Neural progenitor cell (in vitro differentiated cells): ENCODE results near the gene BTBD16. TPM values are rescaled to one million over a fixed set of nuclear protein-coding genes. Genes with fewer than 3 reads are reported as not detected.

Experiments used
- DNase-seq: peaks from one replicate; pipeline ENCODE4 v3.0.0-alpha.2; 2016; ENCODE audit warnings: low spot score
- H2AFZ ChIP-seq: fragments of 200-600 bp; sonication (generic); replicated peaks from 2 replicates; pipeline ENCODE4 v1.6.1; 2016; ENCODE audit warnings: antibody characterized with exemption
- H3F3A ChIP-seq: fragments of 200-600 bp; sonication (generic); 2 replicates; pipeline ENCODE4 v1.6.1; 2016; ENCODE audit warnings: antibody characterized with exemption, low read depth
- H3K27ac ChIP-seq: fragments of 200-600 bp; sonication (generic); 2 replicates; pipeline ENCODE4 v1.5.1; 2016; ENCODE audit warnings: mild to moderate bottlenecking
- H3K27me3 ChIP-seq: fragments of 200-600 bp; sonication (generic); 2 replicates; pipeline ENCODE4 v1.6.1; 2016; ENCODE audit warnings: mild to moderate bottlenecking, moderate library complexity
- H3K36me3 ChIP-seq: fragments of 200-600 bp; sonication (generic); 2 replicates; pipeline ENCODE4 v1.5.1; 2016
- H3K4me1 ChIP-seq: fragments of 200-600 bp; sonication (generic); 2 replicates; pipeline ENCODE4 v1.6.1; 2016; ENCODE audit warnings: mixed run types
- H3K4me2 ChIP-seq: fragments of 200-600 bp; sonication (generic); 2 replicates; pipeline ENCODE4 v1.6.1; 2016
- H3K4me3 ChIP-seq: fragments of 200-600 bp; sonication (generic); 2 replicates; pipeline ENCODE4 v1.5.1; 2016
- H3K79me2 ChIP-seq: fragments of 200-600 bp; sonication (generic); 2 replicates; pipeline ENCODE4 v1.6.1; 2016; ENCODE audit warnings: low read depth
- H3K9ac ChIP-seq: fragments of 200-600 bp; sonication (generic); 2 replicates; pipeline ENCODE4 v1.6.1; 2016
- H3K9me3 ChIP-seq: fragments of 200-600 bp; sonication (generic); 2 replicates; pipeline ENCODE4 v1.5.1; 2016; ENCODE audit warnings: low read depth
- H4K20me1 ChIP-seq: fragments of 200-600 bp; sonication (generic); 2 replicates; pipeline ENCODE4 v1.6.1; 2016; ENCODE audit warnings: low read depth
- H3K27ac Mint-ChIP-seq: 3 replicates; pipeline ENCODE4 v1.8.0; 2021; ENCODE audit warnings: mixed read lengths
- H3K27me3 Mint-ChIP-seq: 2 replicates; pipeline ENCODE4 v1.8.0; 2022; ENCODE audit warnings: low read depth, mild to moderate bottlenecking, inconsistent platforms, moderate library complexity, mixed read lengths; ENCODE audit not compliant: insufficient read depth
- H3K36me3 Mint-ChIP-seq: 3 replicates; pipeline ENCODE4 v1.8.0; 2021; ENCODE audit warnings: mixed read lengths
- H3K4me1 Mint-ChIP-seq: 3 replicates; pipeline ENCODE4 v1.8.0; 2021; ENCODE audit warnings: mixed read lengths
- H3K4me3 Mint-ChIP-seq: 3 replicates; pipeline ENCODE4 v1.8.0; 2021; ENCODE audit warnings: mild to moderate bottlenecking, moderate library complexity, mixed read lengths
- H3K9me3 Mint-ChIP-seq: 3 replicates; pipeline ENCODE4 v1.8.0; 2020; ENCODE audit warnings: mixed read lengths
- EZH2 ChIP-seq: fragments of 200-600 bp; sonication (generic); IDR thresholded peaks from 2 replicates; pipeline ENCODE4 v1.6.1; 2017; ENCODE audit warnings: antibody characterized with exemption, mild to moderate bottlenecking, moderate library complexity
- EZH2phosphoT487 ChIP-seq: fragments of 200-600 bp; sonication (generic); IDR thresholded peaks from 2 replicates; pipeline ENCODE4 v1.6.1; 2017; ENCODE audit warnings: antibody characterized with exemption
- total RNA-seq: library from RNA; depleted of rRNA; stranded (reverse); fragments of >200 nt; gene quantifications from 2 replicates; pipeline ENCODE4 v1.2.3, GENCODE V29; 2015; ENCODE audit warnings: low replicate concordance
- TF ChIP-seq, protein P1 (sequence below): fragments of 200-600 bp; sonication (generic); IDR thresholded peaks from 2 replicates; pipeline ENCODE4 v1.5.1; 2017; ENCODE audit warnings: antibody characterized with exemption, mild to moderate bottlenecking

Gene BTBD16
- total RNA-seq, 1 donor from 2014 or later, result not detected

DNA sequence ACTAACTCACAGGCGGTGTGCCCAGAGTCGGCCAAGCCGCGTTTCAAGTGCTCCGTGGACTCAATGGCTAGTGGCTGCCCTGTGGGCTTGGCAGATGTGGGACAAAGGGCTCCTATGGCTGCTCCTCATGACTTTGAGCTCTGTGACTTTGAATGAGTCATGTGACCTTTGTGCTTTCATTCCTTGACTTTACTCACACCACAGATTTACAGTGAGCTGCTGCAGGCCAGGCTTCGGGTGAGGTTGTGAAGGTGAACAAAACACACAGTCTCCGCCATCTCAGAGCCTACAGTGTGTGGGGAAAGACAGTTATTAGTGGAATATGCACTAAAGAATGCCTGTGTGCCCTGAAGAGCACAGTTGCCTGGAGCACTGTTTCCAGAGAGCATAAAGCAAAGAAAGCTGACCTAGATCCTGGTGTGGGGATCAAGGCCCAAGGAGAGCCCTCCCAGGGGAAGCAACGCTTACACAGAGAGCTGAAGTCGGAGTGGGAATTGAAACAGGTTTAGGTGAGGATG is 73.7 kb downstream of the BTBD16 start:
- H3K27ac ChIP-seq, result no peak overlapping the region
- H3K4me2 ChIP-seq, result no peak overlapping the region
- no peak overlapping the region for H3K4me3 ChIP-seq
- H3K36me3 Mint-ChIP-seq, result peaks cover 3% of the 10 kb centered on the region
- no peaks in the 10 kb centered on the region for H3K79me2 ChIP-seq
- peaks cover 28% of the 10 kb centered on the region for H3K9me3 Mint-ChIP-seq
- peaks cover 27% of the 10 kb centered on the region for H3F3A ChIP-seq
- peaks cover 7% of the 10 kb centered on the region for H3K9me3 ChIP-seq
- no peaks in the 10 kb centered on the region for H3K36me3 ChIP-seq
- H3K4me3 Mint-ChIP-seq, result no peak overlapping the region
- TF ChIP-seq, protein P1, sequence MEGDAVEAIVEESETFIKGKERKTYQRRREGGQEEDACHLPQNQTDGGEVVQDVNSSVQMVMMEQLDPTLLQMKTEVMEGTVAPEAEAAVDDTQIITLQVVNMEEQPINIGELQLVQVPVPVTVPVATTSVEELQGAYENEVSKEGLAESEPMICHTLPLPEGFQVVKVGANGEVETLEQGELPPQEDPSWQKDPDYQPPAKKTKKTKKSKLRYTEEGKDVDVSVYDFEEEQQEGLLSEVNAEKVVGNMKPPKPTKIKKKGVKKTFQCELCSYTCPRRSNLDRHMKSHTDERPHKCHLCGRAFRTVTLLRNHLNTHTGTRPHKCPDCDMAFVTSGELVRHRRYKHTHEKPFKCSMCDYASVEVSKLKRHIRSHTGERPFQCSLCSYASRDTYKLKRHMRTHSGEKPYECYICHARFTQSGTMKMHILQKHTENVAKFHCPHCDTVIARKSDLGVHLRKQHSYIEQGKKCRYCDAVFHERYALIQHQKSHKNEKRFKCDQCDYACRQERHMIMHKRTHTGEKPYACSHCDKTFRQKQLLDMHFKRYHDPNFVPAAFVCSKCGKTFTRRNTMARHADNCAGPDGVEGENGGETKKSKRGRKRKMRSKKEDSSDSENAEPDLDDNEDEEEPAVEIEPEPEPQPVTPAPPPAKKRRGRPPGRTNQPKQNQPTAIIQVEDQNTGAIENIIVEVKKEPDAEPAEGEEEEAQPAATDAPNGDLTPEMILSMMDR, result no peak
- TF ChIP-seq EZH2phosphoT487, result no peak
- TF ChIP-seq EZH2, result no peak
- no peak overlapping the region for H2AFZ ChIP-seq
- no peak for DNase-seq
- H3K4me1 Mint-ChIP-seq, result peaks cover 41% of the 10 kb centered on the region
- no peak overlapping the region for H3K9ac ChIP-seq
- no peaks in the 10 kb centered on the region for H3K27me3 ChIP-seq
- peaks cover 27% of the 10 kb centered on the region for H3K4me1 ChIP-seq
- no peak overlapping the region for H3K27ac Mint-ChIP-seq
- H4K20me1 ChIP-seq, result no peaks in the 10 kb centered on the region
- H3K27me3 Mint-ChIP-seq, result peaks cover 8% of the 10 kb centered on the region

DNA sequence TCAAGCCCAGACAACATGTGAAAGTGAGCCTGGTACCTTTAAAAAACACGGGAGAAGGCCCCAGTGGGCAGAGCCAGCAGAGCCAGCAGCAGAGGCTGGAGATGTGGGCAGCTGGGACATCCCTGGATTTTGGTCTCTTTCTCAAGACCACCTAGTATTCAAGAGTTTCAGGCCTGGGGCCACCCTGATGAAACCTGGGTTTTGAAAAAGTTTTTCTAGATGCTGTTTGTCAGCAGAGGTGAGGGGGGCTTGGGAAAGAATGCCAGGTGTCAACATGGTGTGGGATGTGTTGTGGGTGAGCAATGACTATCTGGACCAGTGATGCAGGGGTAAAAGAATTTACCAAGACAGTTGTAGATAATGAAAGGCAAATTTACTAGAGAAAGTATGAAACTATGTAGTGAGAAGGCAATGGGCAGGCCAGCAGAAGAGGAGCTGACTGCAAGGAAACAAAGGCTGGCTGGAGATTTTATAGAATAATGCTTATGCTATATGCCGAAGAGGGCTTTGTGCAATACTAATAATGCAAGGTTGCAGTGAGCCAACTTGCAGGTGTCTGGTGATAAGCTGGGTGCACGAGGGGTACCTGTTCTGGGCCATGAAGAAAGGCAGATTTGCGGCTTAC is 75.3 kb downstream of the BTBD16 start:
- no peak overlapping the region for H2AFZ ChIP-seq
- no peak overlapping the region for H3K27ac ChIP-seq
- H3K4me1 Mint-ChIP-seq, result peaks cover 40% of the 10 kb centered on the region
- TF ChIP-seq EZH2, result no peak
- TF ChIP-seq, protein P1, result no peak
- H3K36me3 Mint-ChIP-seq, result peaks cover 5% of the 10 kb centered on the region
- no peak overlapping the region for H3K4me3 ChIP-seq
- H3K9ac ChIP-seq, result no peak overlapping the region
- no peaks in the 10 kb centered on the region for H3K27me3 ChIP-seq
- H3K4me2 ChIP-seq, result no peak overlapping the region
- DNase-seq, result no peak
- H3K4me1 ChIP-seq, result peaks cover 27% of the 10 kb centered on the region
- H3K27ac Mint-ChIP-seq, result no peak overlapping the region
- peaks cover 8% of the 10 kb centered on the region for H3K27me3 Mint-ChIP-seq
- H4K20me1 ChIP-seq, result no peaks in the 10 kb centered on the region
- no peaks in the 10 kb centered on the region for H3K36me3 ChIP-seq
- peaks cover 7% of the 10 kb centered on the region for H3K9me3 ChIP-seq
- H3F3A ChIP-seq, result peaks cover 29% of the 10 kb centered on the region
- H3K9me3 Mint-ChIP-seq, result peaks cover 30% of the 10 kb centered on the region
- H3K4me3 Mint-ChIP-seq, result no peak overlapping the region
- no peaks in the 10 kb centered on the region for H3K79me2 ChIP-seq

DNA sequence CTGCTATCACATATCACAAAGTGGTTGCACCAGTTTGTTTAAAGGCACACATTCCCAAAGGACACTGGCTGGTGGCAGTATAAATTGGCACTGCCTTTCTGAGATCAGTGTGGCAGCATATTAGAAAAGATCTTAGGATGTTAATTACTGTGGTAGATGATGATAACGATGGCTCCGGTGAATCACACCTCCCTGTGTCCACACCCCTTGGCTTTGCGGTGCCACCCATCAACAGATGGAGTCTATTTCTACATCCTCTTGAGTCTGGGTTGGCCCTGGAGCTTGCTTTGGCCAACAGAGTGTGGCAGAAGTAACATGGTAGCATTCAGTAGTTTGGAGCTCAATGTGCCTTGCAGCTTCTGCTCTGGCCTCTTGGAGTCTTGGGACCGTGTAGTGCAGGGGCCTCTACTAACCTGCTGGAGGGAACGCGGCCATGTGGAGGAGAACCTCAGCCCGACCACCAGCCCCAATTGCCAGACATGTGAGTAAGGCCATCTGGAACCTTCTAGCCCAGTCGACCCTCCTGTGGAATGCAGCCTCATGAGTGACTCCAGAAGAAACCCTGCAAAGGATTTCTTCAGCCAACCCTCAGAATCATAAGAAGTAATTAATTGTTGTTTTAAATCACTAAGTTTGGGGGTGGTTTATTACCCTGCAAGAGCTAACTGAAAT is 76.2 kb downstream of the BTBD16 start:
- Mint-ChIP-seq H3K36me3 (peaks cover 6% of the 10 kb centered on the region), H3K4me1 (peaks cover 37% of the 10 kb centered on the region), H3K4me3 (no peak overlapping the region), H3K9me3 (peaks cover 30% of the 10 kb centered on the region), H3K27me3 (peaks cover 13% of the 10 kb centered on the region), H3K27ac (no peak overlapping the region)
- H4K20me1 ChIP-seq, result no peaks in the 10 kb centered on the region
- H3K36me3 ChIP-seq, result no peaks in the 10 kb centered on the region
- DNase-seq, result no peak
- peaks cover 29% of the 10 kb centered on the region for H3F3A ChIP-seq
- no peak overlapping the region for H3K9ac ChIP-seq
- H3K27me3 ChIP-seq, result no peaks in the 10 kb centered on the region
- H3K4me2 ChIP-seq, result peak overlapping the region; percentile 79
- no peak overlapping the region for H3K4me3 ChIP-seq
- peaks cover 7% of the 10 kb centered on the region for H3K9me3 ChIP-seq
- TF ChIP-seq, protein P1, result no peak
- no peak for TF ChIP-seq EZH2
- no peak for TF ChIP-seq EZH2phosphoT487
- H3K79me2 ChIP-seq, result no peaks in the 10 kb centered on the region
- no peak overlapping the region for H3K27ac ChIP-seq
- no peak overlapping the region for H2AFZ ChIP-seq
- H3K4me1 ChIP-seq, result peaks cover 27% of the 10 kb centered on the region
